ENCODE data around the gene CTNNA1.

Gene CTNNA1

DNA sequence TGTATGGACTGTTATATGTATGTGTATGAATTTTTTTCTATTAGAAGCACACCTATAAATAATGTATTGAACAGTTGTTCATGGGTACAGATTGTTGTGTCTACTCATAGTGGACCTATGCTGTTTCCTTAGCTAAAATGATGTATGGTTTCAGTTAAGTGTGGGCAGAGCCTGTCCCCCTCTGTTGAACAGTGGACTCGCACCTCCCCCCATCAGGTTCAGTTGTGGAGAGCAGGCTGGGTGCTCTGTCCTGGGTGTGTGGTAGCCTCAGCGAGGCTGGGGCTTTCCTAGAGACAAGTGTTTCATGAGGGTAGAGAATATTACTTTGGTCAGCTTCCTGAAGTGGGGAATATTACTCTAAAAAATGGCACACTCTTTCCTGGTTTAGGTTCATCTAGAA lies 169.3 kb downstream of the CTNNA1 start:
- peaks cover 0 to 59% (median 16%) of the 10 kb centered on the region in 4 donors for H3K4me1 ChIP-seq
- H3K27me3 ChIP-seq, result no peaks in the 10 kb centered on the region
- intact Hi-C loops (cut with DNase I; ENCODE audit: low total_unique reads), result no loop called here
- H3K27ac ChIP-seq, result no peak overlapping the region
- H3K36me3 ChIP-seq, result peaks cover 24 to 56% (median 43%) of the 10 kb centered on the region in 3 donors
- H3K4me3 ChIP-seq, result no peak overlapping the region
- no peak for TF ChIP-seq CTCF (IDR thresholded peaks at IDR 0.05)
- no peaks in the 10 kb centered on the region for H3K9me3 ChIP-seq
- no peak for DNase-seq

- H3K27ac ChIP-seq, result no peak overlapping the region
- H3K27me3 ChIP-seq, result no peaks in the 10 kb centered on the region
- DNase-seq, result no peak
- H3K36me3 ChIP-seq, result peaks cover 31 to 58% (median 51%) of the 10 kb centered on the region in 3 donors
- intact Hi-C loops (cut with DNase I; ENCODE audit: low total_unique reads), result no loop called here
- no peaks in the 10 kb centered on the region for H3K9me3 ChIP-seq
- H3K4me1 ChIP-seq, result peaks cover 0 to 52% (median 14%) of the 10 kb centered on the region in 4 donors
- no peak overlapping the region for H3K4me3 ChIP-seq
- no peak for TF ChIP-seq CTCF (IDR thresholded peaks at IDR 0.05)
These were observed 171.9 kb downstream of the CTNNA1 start for GRCh38 chr5:138925090-138925635.

GRCh38 chr5:138926257-138926656 lies 173.0 kb downstream of the CTNNA1 start:
- no peak overlapping the region for H3K27ac ChIP-seq
- intact Hi-C loops (cut with DNase I; ENCODE audit: low total_unique reads), result no loop called here
- H3K9me3 ChIP-seq, result no peaks in the 10 kb centered on the region
- TF ChIP-seq CTCF (IDR thresholded peaks at IDR 0.05), result no peak
- H3K4me3 ChIP-seq, result no peak overlapping the region
- no peak for DNase-seq
- peaks cover 42 to 63% (median 57%) of the 10 kb centered on the region in 3 donors for H3K36me3 ChIP-seq
- no peaks in the 10 kb centered on the region for H3K27me3 ChIP-seq
- peaks cover 0 to 41% (median 14%) of the 10 kb centered on the region in 4 donors for H3K4me1 ChIP-seq

DNA sequence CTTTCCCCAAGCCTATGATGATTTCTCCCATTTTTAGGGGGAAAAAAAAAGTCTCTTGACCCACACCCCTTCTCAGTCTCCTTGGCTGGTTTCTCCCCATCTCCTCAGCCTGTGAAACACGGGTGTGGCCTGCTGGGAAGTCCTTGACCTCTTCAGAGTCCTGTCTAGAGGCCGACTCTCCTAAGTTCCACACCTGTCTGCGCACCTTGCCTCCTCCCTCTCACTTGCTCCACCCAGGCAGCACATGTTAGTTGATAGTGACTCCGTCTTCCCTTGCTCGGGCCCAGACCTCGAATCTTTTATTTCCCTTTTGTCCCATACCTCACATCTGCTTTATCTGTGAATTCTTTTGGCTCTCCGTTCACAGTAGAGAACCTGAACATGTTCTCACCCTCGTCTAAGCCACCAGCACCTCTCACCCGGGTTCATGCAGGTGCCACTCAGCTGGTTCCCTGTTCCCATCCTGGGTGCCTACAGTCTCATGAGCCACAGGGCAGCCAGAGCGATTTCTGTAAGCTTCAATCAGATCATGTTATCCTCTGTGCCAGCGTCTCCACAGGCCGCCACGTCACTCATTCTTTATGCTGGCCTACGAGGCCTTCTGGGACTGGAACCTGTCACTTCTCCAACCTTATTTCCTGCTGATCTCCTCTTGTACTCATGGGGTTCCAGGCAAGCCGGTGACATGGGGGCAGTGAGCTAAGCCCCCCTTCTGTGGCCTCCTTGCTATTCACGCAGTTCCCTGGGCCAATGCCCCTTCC lies 173.6 kb downstream of the CTNNA1 start:
- no peak for TF ChIP-seq CTCF (IDR thresholded peaks at IDR 0.05)
- no peak overlapping the region for H3K27ac ChIP-seq
- peaks cover 0 to 35% (median 14%) of the 10 kb centered on the region in 4 donors for H3K4me1 ChIP-seq
- intact Hi-C loops (cut with DNase I; ENCODE audit: low total_unique reads), result no loop called here
- DNase-seq, result no peak
- H3K9me3 ChIP-seq, result no peaks in the 10 kb centered on the region
- H3K36me3 ChIP-seq, result peaks cover 48 to 69% (median 63%) of the 10 kb centered on the region in 3 donors
- H3K27me3 ChIP-seq, result no peaks in the 10 kb centered on the region
- no peak overlapping the region for H3K4me3 ChIP-seq

DNA sequence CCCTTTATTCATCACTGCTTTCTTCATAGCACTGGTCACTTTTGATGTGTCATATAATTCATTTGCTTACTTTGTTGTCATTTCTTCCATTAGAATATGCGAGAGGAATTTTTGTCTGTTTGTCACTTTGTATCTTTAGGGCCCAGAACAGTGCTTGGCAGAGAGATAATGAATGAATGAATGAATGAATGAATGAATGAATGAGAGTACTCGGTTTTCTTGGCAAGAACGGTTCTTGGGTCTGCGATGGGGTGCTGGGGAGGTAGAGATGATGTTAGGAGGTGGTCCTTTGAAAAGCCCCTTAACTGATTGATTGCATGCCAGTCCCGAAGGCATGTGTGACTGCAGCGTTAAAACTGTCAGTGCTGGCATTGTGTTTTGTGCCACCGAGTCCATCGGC lies 174.3 kb downstream of the CTNNA1 start:
- DNase-seq, result no peak
- no peaks in the 10 kb centered on the region for H3K9me3 ChIP-seq
- intact Hi-C loops (cut with DNase I; ENCODE audit: low total_unique reads), result no loop called here
- no peak overlapping the region for H3K27ac ChIP-seq
- H3K36me3 ChIP-seq, result peaks cover 55 to 76% (median 70%) of the 10 kb centered on the region in 3 donors
- H3K4me1 ChIP-seq, result peaks cover 0 to 34% (median 14%) of the 10 kb centered on the region in 4 donors
- no peak overlapping the region for H3K4me3 ChIP-seq
- no peak for TF ChIP-seq CTCF (IDR thresholded peaks at IDR 0.05)
- H3K27me3 ChIP-seq, result no peaks in the 10 kb centered on the region

All from tibial artery (tissue), 4 donors.